Occipital lobe (tissue), 2 donors: ENCODE data around the gene METAP2. TPM values are rescaled to one million over a fixed set of nuclear protein-coding genes. Genes with fewer than 3 reads are reported as not detected.
"Not testable (repeated sequence)": the region's sequence is repeated elsewhere in the genome, so short reads cannot be mapped to it uniquely, and the experiment has no call there.

Experiments
- DNase-seq: peaks from one replicate; lab custom pipeline; 2025; lab: John Stamatoyannopoulos, UW
- total RNA-seq: library from RNA; depleted of rRNA; stranded (reverse); fragments of >200 nt; gene quantifications from one replicate; pipeline ENCODE4 v1.2.3, GENCODE V29; 2014

The METAP2 gene
- total RNA-seq = 58.8 TPM

GRCh38 chr12:95473884-95474659, at the start of gene METAP2:
Gene METAP2 (plus strand): TSS chr12:95474152. CDS start chr12:95474180, 28 bp downstream.
- peak; percentile 96 for DNase-seq

GRCh38 chr12:95424271-95424994, 49.5 kb upstream of the METAP2 start:
- DNase-seq = no peak

DNA sequence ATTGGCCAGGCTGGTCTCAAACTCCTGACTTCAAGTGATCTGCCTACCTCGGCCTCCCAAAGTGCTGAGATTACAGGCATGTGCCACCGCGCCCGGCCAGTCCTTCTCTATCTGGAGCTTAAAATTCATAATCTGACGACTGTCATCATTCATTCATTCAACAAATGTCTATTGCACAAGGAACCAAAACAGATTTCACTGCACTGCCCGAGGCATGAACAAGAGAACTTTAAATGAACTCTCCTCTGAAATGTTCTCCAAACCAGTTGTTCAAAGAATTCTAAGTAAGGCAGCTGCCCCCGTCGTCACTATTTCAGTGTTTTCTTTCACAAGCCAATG, 44.8 kb upstream of the METAP2 start:
- no peak for DNase-seq

DNA sequence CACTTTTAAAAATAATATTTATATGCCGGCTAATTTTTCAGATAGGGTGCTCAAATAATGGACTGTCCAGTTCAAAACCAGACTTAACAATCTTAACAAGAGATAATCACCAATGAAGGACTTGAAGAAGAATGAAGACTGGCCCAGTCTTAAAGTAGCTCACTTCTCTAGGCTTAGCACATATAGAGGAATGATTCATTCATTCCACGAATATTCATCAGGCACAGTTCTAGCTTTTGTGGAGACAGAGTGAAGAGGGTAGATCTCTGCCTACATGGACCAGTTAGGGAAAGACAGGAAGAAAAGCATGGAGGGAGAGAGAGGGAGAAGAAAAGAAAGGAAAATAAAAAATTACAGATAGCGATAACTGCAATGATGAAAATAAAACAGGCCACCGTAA, 42.8 kb upstream of the METAP2 start:
- DNase-seq = no peak

DNA sequence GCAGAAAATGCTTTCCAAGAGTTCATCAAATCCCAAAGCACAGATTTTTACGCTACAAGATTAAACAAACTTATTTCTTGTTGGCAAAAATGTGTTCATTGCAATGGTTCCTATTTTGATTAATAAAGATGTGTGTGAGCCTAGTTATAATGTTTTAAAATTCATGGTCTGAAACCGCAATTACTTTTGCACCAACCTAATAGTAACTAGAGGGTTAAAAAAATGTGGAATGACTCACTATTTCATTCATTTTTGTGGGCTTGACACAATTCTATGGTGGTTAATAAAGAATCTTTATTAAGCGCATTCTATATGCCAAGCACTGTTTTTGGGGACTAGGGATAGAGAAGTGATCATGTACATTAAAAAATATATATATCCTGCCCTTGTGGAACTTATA, 38.6 kb upstream of the METAP2 start:
- no peak for DNase-seq

GRCh38 chr12:95437565-95437964, 36.4 kb upstream of the METAP2 start:
- no peak for DNase-seq

DNA sequence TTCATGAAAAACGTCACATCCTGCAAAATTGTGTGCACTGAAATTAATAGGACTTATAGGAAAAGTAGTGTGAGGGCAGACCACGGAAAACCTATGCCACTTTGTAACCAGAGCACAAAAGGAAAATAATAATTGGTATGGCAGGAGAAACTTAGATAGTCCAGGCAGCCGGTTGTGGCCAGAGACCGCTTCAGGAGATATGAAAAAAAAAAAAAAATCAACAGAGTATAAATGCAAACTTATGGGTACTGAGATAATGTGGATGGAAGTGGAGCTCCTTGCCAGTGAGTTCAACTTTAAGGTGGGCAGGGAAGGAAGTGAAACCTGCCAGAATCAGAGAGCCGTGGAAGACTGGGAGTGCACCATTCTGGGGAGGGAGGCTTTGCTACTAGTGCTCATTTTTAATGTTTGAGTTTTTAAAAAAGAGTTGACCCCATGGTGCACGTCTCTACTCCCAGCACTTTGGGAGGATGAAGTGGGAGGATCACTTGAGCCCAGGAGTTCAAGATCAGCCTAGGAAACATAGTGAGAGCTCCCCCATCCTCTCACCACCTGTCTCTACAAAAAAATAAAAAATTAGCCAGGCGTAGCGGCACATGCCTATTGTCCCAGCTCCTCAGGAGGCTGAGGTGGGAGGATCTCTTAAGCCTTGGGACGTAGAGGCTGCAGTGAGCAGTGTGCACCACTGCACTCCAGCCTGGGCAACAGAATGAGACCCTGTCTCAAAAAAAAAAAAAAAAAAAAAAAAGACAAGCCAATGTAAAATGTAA, 34.3 kb upstream of the METAP2 start:
- no peak for DNase-seq

- DNase-seq = no peak
Observed at GRCh38 chr12:95440401-95440800, 33.6 kb upstream of the METAP2 start.

- DNase-seq = no peak
Observed at GRCh38 chr12:95443459-95443858, 30.5 kb upstream of the METAP2 start.

GRCh38 chr12:95445099-95445498, 28.9 kb upstream of the METAP2 start:
- DNase-seq = not testable (repeated sequence)

DNA sequence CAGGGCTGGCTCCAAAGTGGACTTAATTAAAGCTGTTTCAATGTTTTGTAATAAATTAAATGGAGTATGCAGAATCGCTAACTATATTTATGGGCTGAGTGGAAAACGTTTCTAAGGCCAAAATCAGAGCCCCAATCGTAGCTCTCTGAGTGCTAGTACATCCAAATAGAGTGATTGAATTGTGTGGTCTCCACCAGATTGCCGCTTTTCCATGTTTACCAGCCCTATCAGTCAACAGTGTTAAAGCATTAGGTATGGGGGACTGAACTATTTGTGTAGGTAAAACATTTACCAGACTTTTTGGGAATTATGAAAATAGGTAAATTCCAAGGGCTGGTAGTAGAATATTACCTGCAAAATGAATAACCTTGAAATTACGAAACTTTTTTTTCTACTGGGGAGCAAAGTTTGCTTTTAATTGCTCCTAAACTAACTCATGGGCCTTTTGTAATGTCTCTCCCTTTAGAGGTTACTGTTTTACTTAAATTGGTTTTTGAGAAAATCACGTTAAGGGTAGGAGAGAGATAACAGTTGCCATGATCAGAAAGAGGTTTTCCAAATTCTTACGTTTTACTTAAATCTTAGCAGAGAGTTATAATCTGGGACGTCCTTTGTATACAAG, 28.0 kb upstream of the METAP2 start:
- no peak for DNase-seq

DNA sequence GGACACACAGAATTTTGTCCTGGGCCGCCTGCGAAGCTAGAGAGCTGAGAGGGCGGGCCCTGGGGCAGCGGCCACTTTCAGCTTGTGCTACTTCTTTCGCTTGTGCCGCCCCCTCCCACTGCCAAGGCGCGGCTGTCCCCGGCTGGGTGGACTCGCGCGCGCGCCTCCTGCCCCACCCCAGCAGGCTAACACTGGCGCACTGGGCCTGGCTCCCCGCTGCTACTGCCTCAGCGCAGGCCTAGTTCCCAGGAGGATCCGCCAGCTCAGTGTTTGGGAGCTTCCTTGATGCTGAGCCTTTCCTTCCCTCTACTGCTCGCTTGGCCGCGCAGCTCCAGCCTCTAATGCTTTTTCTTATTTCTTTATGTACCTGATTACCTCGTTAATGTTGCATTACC, 27.4 kb upstream of the METAP2 start:
- DNase-seq = no peak

DNA sequence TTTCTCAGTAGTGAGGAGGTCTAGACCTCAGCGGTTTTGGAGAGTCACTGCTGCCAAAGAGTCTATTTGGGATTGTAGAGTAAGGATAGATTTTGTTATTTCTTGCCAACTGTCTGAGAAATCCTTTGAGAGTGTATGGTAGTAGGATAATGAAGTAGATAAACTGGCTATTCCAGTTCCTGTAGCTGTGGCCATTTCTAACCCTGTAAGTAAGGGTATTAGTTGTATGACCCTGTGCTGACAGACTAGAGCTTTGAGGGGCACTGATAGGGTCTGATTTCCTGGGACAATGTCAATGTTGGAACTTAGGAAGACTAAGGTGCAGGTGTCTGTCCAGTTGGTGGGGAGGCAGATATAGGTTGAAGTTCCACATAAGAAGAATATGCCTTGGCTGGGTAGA, 24.3 kb upstream of the METAP2 start:
- not testable (repeated sequence) for DNase-seq

- not testable (repeated sequence) for DNase-seq
Observed at GRCh38 chr12:95452501-95452900, 21.5 kb upstream of the METAP2 start.

DNA sequence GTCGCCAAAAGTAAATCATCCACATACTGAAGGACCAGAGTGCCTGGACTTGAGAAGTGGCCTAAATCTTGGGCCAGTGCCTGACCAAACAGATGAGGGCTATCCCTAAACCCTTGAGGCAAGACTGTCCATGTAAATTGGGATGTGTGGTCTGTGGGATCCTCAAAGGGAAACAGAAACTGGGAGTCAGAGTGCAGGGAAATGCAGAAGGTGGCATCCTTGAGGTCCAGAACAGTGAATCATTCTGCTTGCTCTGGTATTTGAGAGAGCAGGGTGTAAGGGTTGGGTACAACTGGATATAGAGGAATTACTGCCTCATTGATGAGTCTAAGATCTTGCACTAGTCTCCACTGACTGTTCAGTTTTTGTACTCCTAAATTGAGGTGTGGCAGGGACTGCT, 20.1 kb upstream of the METAP2 start:
- not testable (repeated sequence) for DNase-seq

GRCh38 chr12:95454780-95455215, 19.2 kb upstream of the METAP2 start:
- DNase-seq = not testable (repeated sequence)

DNA sequence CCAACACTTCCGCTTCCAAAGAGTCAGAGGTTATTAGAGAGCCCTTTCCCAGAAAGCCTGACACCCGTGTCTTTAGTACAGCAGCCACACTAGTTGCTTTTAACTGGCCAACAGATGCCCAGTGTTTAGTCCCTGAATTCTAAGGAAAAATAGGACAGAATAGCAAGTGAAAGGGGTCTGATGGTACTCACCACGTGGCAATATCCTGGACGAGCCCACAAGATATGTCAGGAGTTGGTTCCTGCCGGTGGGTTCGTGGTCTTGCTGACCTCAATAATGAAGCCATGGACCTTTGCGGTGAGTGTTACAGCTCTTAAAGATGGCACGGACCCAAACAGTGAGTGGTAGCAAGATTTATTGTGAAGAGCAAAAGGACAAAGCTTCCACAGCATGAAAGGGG, 16.3 kb upstream of the METAP2 start:
- not testable (repeated sequence) for DNase-seq

GRCh38 chr12:95458761-95459160, 15.2 kb upstream of the METAP2 start:
- no peak for DNase-seq

GRCh38 chr12:95459310-95459709, 14.6 kb upstream of the METAP2 start:
- DNase-seq = no peak

DNA sequence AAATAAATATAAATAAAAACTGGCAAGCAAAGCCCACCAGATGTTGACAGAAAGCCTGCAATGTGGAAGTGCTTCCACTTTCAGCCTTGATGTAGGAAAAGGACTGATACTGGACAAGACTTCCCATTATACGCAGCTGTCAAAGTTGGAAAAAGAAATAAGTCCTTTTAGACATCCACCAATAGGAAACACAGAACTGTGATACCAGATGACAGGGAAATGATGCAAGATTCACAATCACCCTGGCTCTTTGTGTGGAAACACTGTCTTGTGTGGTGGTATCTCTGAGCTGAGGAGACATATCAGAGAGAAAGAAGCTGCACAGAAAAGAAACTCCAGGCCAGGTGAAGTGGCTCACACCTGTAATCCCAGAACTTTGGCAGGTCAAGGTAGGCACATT, 13.8 kb upstream of the METAP2 start:
- DNase-seq = no peak

GRCh38 chr12:95460896-95461295, 13.1 kb upstream of the METAP2 start:
- DNase-seq = no peak

- DNase-seq = no peak
Observed at GRCh38 chr12:95462081-95462480, 11.9 kb upstream of the METAP2 start.
